OCI-M2 (cell line): Measurements from ENCODE around the gene VTI1B.
A peak's percentile ranks its signal among the peaks of the same experiment; 100 is the strongest.

Experiments
- DNase-seq: peaks from one replicate; lab custom pipeline; 2025; ENCODE audit not compliant: unreplicated experiment; lab: John Stamatoyannopoulos, UW

Gene VTI1B

GRCh38 chr14:67680121-67680602 lies 5.7 kb upstream of the VTI1B start:
- DNase-seq = peak; percentile 81

GRCh38 chr14:67679006-67679405 lies 4.6 kb upstream of the VTI1B start:
- DNase-seq = no peak

DNA sequence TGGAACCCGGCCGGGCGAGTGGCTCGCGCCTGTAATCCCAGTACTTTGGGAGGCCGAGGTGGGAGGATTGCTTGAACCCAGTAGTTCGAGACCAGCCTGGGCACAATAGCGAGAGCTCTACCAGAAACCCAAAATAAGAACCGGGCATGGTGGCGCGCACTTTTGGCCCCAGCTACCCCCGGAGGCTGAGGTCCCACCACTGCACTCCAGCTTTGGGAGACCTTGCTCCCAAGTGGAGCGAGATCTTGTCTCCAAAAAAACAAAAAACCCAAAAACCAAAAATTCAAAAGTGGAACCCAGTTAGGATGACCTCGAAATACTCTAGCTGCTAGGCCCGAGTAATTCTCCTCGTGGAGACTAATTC lies 769 bp upstream of the VTI1B start:
- DNase-seq = no peak

GRCh38 chr14:67674139-67674479 lies 323 bp downstream of the VTI1B start:
- DNase-seq = no peak

DNA sequence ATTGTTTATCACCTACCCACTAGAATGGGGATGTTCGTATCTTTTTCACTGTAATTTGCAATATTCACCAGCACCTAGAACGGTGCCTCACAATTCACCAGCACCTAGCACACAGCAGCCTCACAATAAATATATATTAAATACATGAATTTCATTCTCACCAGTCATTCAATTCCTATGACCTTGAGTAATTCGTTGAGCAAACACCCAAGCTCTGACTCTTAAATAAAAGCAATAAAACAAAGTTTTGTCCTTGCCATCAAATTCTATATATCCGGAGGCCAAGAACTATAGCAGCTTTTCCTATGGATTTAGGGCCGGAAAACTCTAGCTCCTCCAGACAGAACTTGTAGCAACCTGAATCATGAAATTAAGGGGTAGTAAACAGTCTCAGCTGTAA lies 981 bp downstream of the VTI1B start:
- DNase-seq = no peak

GRCh38 chr14:67668559-67668958 lies 5.9 kb downstream of the VTI1B start:
- DNase-seq = no peak

- DNase-seq = no peak
Measured at GRCh38 chr14:67666750-67667449, 7.5 kb downstream of the VTI1B start.

GRCh38 chr14:67665868-67666267 lies 8.6 kb downstream of the VTI1B start:
- DNase-seq = no peak

DNA sequence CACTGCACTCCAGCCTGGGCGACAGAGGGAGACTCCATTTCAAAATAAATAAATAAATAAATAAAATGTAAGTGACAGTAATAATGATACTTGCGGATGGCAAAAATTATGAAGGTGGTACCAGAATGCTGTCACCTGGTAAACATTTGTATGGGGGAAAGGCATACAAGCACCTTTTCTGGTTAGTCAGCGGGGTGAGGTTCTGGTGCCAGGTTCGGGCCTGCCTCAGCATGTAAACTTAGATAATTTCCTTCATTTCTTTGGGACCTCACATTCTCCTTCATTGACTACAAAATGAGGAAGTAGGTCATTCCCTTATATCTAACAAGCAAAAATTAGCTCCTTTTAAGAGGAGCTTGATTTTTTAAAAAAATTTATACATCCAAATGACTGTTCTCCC lies 10.8 kb downstream of the VTI1B start:
- DNase-seq = no peak

GRCh38 chr14:67653651-67654280 lies 20.7 kb downstream of the VTI1B start:
- DNase-seq = no peak

- DNase-seq = no peak
Measured at GRCh38 chr14:67652189-67652588, 22.2 kb downstream of the VTI1B start.

- no peak for DNase-seq
Measured at GRCh38 chr14:67650694-67651093, 23.7 kb downstream of the VTI1B start.

DNA sequence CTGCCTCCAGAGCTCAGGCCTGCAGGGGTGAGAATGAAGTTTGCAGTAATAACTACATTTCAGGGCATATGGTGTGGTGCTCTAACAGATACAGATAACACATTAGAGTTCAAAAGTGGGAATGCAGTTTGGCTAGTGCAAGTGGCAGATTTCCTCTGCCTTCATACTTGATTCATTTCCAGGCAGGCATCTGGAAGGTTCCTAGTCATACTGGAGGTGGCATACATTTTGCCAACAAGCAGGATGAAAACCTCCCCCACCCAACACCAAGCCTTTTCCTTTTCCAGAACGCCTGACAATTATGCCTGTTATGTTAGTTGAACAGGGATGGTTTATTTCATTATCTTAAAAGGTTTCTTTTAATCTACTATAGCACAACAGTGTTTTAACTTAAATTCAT lies 24.3 kb downstream of the VTI1B start:
- no peak for DNase-seq

DNA sequence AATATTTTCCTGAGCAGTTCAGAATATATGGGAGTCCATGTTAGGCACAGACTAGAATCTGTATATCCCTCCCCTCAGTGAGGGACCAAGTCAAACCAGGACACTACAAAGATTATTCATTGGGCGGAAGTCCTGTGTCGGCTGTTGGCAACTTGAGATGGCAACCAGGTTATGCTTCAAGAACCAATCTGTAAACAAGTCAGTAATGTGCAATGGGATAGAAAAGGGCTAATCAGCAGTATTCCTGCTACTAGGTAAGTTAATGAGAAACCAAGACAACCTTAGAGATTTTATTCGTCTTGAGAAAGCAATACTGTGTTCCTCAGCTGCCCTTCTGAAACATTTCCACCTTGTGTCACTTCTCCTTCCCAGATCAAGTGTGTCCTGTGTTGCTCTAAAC lies 28.3 kb downstream of the VTI1B start:
- no peak for DNase-seq

- no peak for DNase-seq
Measured at GRCh38 chr14:67645414-67645813, 29.0 kb downstream of the VTI1B start.

- no peak for DNase-seq
Measured at GRCh38 chr14:67644428-67644827, 30.0 kb downstream of the VTI1B start.

DNA sequence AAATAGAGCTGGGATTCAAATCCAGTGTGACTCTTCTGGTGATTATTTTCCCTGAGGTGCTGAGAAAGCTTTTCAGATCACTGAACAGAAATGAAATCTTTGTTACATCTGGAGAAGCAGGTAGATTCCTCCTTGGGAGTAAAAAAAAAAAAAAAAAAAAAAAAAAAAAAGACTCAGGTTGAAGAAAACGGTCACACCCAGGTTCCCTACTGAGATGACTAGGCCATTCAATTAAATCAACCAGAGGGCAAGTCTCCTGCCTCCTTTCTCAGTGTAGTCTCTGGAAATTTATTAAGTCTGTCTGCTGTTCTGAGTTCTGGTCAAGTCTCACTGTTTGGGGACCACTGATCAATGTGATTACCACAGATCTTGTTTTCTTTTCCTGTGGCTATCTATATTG lies 30.7 kb downstream of the VTI1B start:
- no peak for DNase-seq

GRCh38 chr14:67641902-67642749 lies 32.3 kb downstream of the VTI1B start:
- DNase-seq = no peak

GRCh38 chr14:67641480-67641879 lies 33.0 kb downstream of the VTI1B start:
- no peak for DNase-seq

GRCh38 chr14:67638642-67639041 lies 35.8 kb downstream of the VTI1B start:
- DNase-seq = no peak

DNA sequence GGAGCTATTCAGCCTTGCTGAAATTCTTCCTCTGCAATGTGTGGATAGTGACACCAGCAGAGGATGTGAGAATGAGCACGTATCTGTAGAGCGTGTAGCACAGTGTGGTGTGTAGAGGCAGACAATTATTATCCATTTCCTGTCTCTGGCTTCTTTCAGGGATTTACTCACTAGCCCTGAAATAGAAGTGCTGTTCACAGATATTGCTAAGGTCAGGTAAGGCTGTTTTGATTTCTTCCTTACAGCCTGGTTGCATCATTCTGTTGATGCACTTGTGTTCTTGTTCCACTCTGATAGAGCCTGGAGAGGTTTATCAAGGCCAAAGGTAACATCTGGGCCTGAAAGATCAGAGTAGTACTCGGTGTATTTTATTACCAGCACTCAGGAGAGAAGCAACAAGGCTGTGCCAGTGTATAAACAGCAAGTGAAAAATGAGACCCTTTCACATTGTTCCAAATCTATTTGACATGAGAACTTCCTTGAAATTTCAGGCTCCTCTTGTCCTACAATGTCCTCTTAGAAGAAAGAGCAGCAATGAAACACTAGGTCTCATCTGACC lies 38.0 kb downstream of the VTI1B start:
- peak; percentile 78 for DNase-seq
